GM23338 (cell line): ENCODE results near the gene SF3B2. TPM values are rescaled to one million over a fixed set of nuclear protein-coding genes. Genes with fewer than 3 reads are reported as not detected.

Experiments
- ATAC-seq: fragments of 200-7000 bp; cut with Tn5 transposase; 3 replicates; pipeline ENCODE4 v1.9.1; 2020
- DNase-seq: peaks from one replicate; pipeline ENCODE4 v3.0.0-alpha.2; 2015; ENCODE audit warnings: low spot score
- H2AFZ ChIP-seq: fragments of 200-600 bp; sonication (generic); 2 replicates; pipeline ENCODE4 v1.8.0; 2016; ENCODE audit warnings: antibody characterized with exemption, mild to moderate bottlenecking, moderate library complexity
- H3F3A ChIP-seq: fragments of 200-600 bp; sonication (generic); replicated peaks from 2 replicates; pipeline ENCODE4 v1.8.0; 2017; ENCODE audit warnings: antibody characterized with exemption, mixed run types, low read depth
- H3K27ac ChIP-seq: fragments of 200-600 bp; sonication (generic); 2 replicates; pipeline ENCODE4 v1.6.1; 2016; ENCODE audit warnings: low read depth
- H3K27me3 ChIP-seq: fragments of 200-600 bp; sonication (generic); 2 replicates; pipeline ENCODE4 v1.8.0; 2016; ENCODE audit warnings: mild to moderate bottlenecking, mixed run types, moderate library complexity; ENCODE audit not compliant: insufficient read depth
- H3K36me3 ChIP-seq: fragments of 200-600 bp; sonication (generic); 2 replicates; pipeline ENCODE4 v1.8.0; 2016; ENCODE audit warnings: mild to moderate bottlenecking; ENCODE audit not compliant: insufficient read depth
- H3K4me1 ChIP-seq: fragments of 200-600 bp; sonication (generic); 2 replicates; pipeline ENCODE4 v1.8.0; 2016; ENCODE audit warnings: mild to moderate bottlenecking, moderate library complexity; ENCODE audit not compliant: insufficient read depth
- H3K4me2 ChIP-seq: fragments of 200-600 bp; sonication (generic); 2 replicates; pipeline ENCODE4 v1.7.1; 2017; ENCODE audit warnings: mixed run types
- H3K4me3 ChIP-seq: fragments of 200-600 bp; sonication (generic); 2 replicates; pipeline ENCODE4 v1.6.1; 2016; ENCODE audit warnings: mixed run types
- H3K79me2 ChIP-seq: fragments of 200-600 bp; sonication (generic); replicated peaks from 2 replicates; pipeline ENCODE4 v1.8.0; 2017; ENCODE audit warnings: mild to moderate bottlenecking; ENCODE audit not compliant: insufficient read depth
- H3K9me2 ChIP-seq: fragments of 200-600 bp; sonication (generic); 2 replicates; pipeline ENCODE4 v1.8.0; 2017; ENCODE audit not compliant: insufficient read depth
- H4K20me1 ChIP-seq: fragments of 200-600 bp; sonication (generic); replicated peaks from 2 replicates; pipeline ENCODE4 v1.8.0; 2017; ENCODE audit warnings: mild to moderate bottlenecking; ENCODE audit not compliant: insufficient read depth
- H3K27ac Mint-ChIP-seq: 2 replicates; pipeline ENCODE4 v1.8.0; 2020; ENCODE audit warnings: inconsistent platforms, mild to moderate bottlenecking, moderate library complexity, mixed read lengths
- H3K27me3 Mint-ChIP-seq: 3 replicates; pipeline ENCODE4 v1.8.0; 2022; ENCODE audit warnings: low read depth, mild to moderate bottlenecking, moderate library complexity, mixed read lengths, inconsistent platforms; ENCODE audit not compliant: insufficient read depth, poor library complexity
- H3K36me3 Mint-ChIP-seq: 3 replicates; pipeline ENCODE4 v1.8.0; 2021; ENCODE audit warnings: low read depth, mild to moderate bottlenecking, inconsistent platforms, moderate library complexity, mixed read lengths
- H3K4me1 Mint-ChIP-seq: 3 replicates; pipeline ENCODE4 v1.8.0; 2020; ENCODE audit warnings: mild to moderate bottlenecking, inconsistent platforms, mixed read lengths
- H3K4me3 Mint-ChIP-seq: 3 replicates; pipeline ENCODE4 v1.8.0; 2021; ENCODE audit warnings: moderate library complexity, mild to moderate bottlenecking, inconsistent platforms, mixed read lengths
- H3K9me3 Mint-ChIP-seq: 3 replicates; pipeline ENCODE4 v1.8.0; 2020; ENCODE audit warnings: moderate library complexity, mild to moderate bottlenecking, inconsistent platforms, mixed read lengths
- CREB1 ChIP-seq: fragments of 250-450 bp; sonication (Bioruptor Pico); IDR thresholded peaks from 2 replicates; pipeline ENCODE4 v1.5.0; 2020; ENCODE audit warnings: low read depth, mild to moderate bottlenecking, moderate library complexity
- EZH2 ChIP-seq: fragments of 200-600 bp; sonication (generic); IDR thresholded peaks from one replicate; pipeline ENCODE4 v1.8.0; 2017; ENCODE audit warnings: antibody characterized with exemption, mild to moderate bottlenecking, low read depth; ENCODE audit not compliant: unreplicated experiment
- EZH2phosphoT487 ChIP-seq: fragments of 200-600 bp; sonication (generic); IDR thresholded peaks from one replicate; pipeline ENCODE4 v1.8.1; 2018; ENCODE audit warnings: antibody characterized with exemption; ENCODE audit not compliant: unreplicated experiment
- JUNB ChIP-seq: IDR thresholded peaks from one replicate; pipeline ENCODE4 v1.6.1; 2016; ENCODE audit warnings: antibody characterized with exemption; ENCODE audit not compliant: unreplicated experiment
- NANOG ChIP-seq: IDR thresholded peaks from 2 replicates; pipeline ENCODE4 v1.6.1; 2016; ENCODE audit warnings: antibody characterized with exemption, borderline replicate concordance
- POLR2AphosphoS5 ChIP-seq: IDR thresholded peaks from 2 replicates; pipeline ENCODE4 v1.6.1; 2016; ENCODE audit warnings: antibody characterized with exemption, low read depth
- STAT1 ChIP-seq: IDR thresholded peaks from one replicate; pipeline ENCODE4 v1.6.1; 2016; ENCODE audit warnings: antibody characterized with exemption; ENCODE audit not compliant: unreplicated experiment
- ZNF114 ChIP-seq: fragments of 250-450 bp; sonication (Bioruptor Pico); IDR thresholded peaks from 2 replicates; pipeline ENCODE4 v1.5.0; 2020; ENCODE audit warnings: mild to moderate bottlenecking, moderate library complexity
- ZNF331 ChIP-seq: fragments of 250-450 bp; sonication (Bioruptor Pico); IDR thresholded peaks from 2 replicates; pipeline ENCODE4 v1.5.0; 2020; ENCODE audit warnings: low read depth, mild to moderate bottlenecking, moderate library complexity
- polyA plus RNA-seq: library from polyadenylated mRNA; unstranded; fragments of >200 nt; fragmentation: Nextera tagmentation; extraction: Ambion mirVana; gene quantifications from 2 replicates; pipeline ENCODE4 v1.2.1, GENCODE V29; 2016
- total RNA-seq: library from RNA; depleted of rRNA; stranded (reverse); fragments of >200 nt; shearing (Covaris generic); gene quantifications from 2 replicates; pipeline ENCODE4 v1.2.3, GENCODE V29; 2014
- TF ChIP-seq, protein P1 (sequence below), 2 experiments: fragments of 200-600 bp in 1 of 2; sonication (generic) in 1 of 2; conservative IDR thresholded peaks; 2 replicates each; pipeline versions ENCODE4 v1.5.1 to v1.6.1; 2016 to 2017; ENCODE audit warnings: antibody characterized with exemption in 2 of 2, low read depth in 2 of 2, mild to moderate bottlenecking in 2 of 2, moderate library complexity in 1 of 2
- TF ChIP-seq, protein P2 (sequence below): IDR thresholded peaks from 2 replicates; pipeline ENCODE4 v1.6.1; 2016; ENCODE audit warnings: antibody characterized with exemption
- TF ChIP-seq, protein P3 (sequence below): fragments of 250-450 bp; sonication (Bioruptor Pico); IDR thresholded peaks from 2 replicates; pipeline ENCODE4 v1.5.0; 2020; ENCODE audit warnings: mild to moderate bottlenecking, moderate library complexity
- TF ChIP-seq, protein P4 (sequence below): IDR thresholded peaks from one replicate; pipeline ENCODE4 v1.6.1; 2018; ENCODE audit warnings: antibody characterized with exemption; ENCODE audit not compliant: unreplicated experiment

SF3B2 gene
- total and polyA plus RNA-seq, 2 experiments from 2014 or later = 173 to 180 TPM

DNA sequence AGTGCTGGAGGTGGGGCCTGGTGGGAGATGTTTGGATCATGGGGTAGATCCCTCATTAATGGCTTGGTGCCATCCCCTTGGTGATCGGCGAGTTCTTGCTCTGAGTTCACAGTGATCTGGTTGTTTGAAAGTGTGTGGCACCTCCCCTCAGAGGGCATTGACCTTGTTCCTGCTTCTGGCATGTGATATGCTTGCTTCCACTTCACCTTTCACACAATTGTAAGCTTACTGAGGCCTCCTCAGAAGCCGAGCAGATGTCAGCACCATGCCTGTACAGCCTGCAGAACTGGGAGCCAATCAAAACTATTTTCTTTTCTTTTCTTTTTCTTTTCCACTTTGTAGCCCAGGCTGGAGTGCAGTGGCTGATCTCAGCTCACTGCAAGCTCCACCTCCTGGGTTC is 14.8 kb upstream of the SF3B2 start:
- Mint-ChIP-seq H3K36me3 (peaks cover 21% of the 10 kb centered on the region), H3K4me3 (no peak overlapping the region), H3K4me1 (no peaks in the 10 kb centered on the region; the same call in 2 of the 3 replicates), H3K27ac (no peak overlapping the region), H3K27me3 (peaks cover 3% of the 10 kb centered on the region), H3K9me3 (peaks cover 37% of the 10 kb centered on the region)
- Histone ChIP-seq H2AFZ (no peak overlapping the region), H3K4me3 (no peak overlapping the region), H3F3A (no peaks in the 10 kb centered on the region), H3K4me1 (no peaks in the 10 kb centered on the region), H3K27ac (no peak overlapping the region), H3K9me2 (no peaks in the 10 kb centered on the region), H4K20me1 (no peaks in the 10 kb centered on the region), H3K4me2 (no peak overlapping the region), H3K27me3 (no peaks in the 10 kb centered on the region), H3K36me3 (no peaks in the 10 kb centered on the region), H3K79me2 (no peaks in the 10 kb centered on the region)
- ATAC-seq (no peak), DNase-seq (no peak)
- TF ChIP-seq STAT1 = no peak
- no peak for TF ChIP-seq NANOG
- no peak for TF ChIP-seq ZNF114 (CRISPR knock-in tag)
- TF ChIP-seq EZH2phosphoT487 = no peak
- TF ChIP-seq, protein P1, sequence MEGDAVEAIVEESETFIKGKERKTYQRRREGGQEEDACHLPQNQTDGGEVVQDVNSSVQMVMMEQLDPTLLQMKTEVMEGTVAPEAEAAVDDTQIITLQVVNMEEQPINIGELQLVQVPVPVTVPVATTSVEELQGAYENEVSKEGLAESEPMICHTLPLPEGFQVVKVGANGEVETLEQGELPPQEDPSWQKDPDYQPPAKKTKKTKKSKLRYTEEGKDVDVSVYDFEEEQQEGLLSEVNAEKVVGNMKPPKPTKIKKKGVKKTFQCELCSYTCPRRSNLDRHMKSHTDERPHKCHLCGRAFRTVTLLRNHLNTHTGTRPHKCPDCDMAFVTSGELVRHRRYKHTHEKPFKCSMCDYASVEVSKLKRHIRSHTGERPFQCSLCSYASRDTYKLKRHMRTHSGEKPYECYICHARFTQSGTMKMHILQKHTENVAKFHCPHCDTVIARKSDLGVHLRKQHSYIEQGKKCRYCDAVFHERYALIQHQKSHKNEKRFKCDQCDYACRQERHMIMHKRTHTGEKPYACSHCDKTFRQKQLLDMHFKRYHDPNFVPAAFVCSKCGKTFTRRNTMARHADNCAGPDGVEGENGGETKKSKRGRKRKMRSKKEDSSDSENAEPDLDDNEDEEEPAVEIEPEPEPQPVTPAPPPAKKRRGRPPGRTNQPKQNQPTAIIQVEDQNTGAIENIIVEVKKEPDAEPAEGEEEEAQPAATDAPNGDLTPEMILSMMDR (conservative IDR thresholded peaks at IDR 0.05; ENCODE audit: low read depth in 2 of 2) = no peak
- TF ChIP-seq EZH2 = no peak
- no peak for TF ChIP-seq POLR2AphosphoS5
- no peak for TF ChIP-seq JUNB
- no peak for TF ChIP-seq CREB1
- TF ChIP-seq, protein P2, sequence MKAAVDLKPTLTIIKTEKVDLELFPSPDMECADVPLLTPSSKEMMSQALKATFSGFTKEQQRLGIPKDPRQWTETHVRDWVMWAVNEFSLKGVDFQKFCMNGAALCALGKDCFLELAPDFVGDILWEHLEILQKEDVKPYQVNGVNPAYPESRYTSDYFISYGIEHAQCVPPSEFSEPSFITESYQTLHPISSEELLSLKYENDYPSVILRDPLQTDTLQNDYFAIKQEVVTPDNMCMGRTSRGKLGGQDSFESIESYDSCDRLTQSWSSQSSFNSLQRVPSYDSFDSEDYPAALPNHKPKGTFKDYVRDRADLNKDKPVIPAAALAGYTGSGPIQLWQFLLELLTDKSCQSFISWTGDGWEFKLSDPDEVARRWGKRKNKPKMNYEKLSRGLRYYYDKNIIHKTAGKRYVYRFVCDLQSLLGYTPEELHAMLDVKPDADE = no peak
- TF ChIP-seq, protein P3, sequence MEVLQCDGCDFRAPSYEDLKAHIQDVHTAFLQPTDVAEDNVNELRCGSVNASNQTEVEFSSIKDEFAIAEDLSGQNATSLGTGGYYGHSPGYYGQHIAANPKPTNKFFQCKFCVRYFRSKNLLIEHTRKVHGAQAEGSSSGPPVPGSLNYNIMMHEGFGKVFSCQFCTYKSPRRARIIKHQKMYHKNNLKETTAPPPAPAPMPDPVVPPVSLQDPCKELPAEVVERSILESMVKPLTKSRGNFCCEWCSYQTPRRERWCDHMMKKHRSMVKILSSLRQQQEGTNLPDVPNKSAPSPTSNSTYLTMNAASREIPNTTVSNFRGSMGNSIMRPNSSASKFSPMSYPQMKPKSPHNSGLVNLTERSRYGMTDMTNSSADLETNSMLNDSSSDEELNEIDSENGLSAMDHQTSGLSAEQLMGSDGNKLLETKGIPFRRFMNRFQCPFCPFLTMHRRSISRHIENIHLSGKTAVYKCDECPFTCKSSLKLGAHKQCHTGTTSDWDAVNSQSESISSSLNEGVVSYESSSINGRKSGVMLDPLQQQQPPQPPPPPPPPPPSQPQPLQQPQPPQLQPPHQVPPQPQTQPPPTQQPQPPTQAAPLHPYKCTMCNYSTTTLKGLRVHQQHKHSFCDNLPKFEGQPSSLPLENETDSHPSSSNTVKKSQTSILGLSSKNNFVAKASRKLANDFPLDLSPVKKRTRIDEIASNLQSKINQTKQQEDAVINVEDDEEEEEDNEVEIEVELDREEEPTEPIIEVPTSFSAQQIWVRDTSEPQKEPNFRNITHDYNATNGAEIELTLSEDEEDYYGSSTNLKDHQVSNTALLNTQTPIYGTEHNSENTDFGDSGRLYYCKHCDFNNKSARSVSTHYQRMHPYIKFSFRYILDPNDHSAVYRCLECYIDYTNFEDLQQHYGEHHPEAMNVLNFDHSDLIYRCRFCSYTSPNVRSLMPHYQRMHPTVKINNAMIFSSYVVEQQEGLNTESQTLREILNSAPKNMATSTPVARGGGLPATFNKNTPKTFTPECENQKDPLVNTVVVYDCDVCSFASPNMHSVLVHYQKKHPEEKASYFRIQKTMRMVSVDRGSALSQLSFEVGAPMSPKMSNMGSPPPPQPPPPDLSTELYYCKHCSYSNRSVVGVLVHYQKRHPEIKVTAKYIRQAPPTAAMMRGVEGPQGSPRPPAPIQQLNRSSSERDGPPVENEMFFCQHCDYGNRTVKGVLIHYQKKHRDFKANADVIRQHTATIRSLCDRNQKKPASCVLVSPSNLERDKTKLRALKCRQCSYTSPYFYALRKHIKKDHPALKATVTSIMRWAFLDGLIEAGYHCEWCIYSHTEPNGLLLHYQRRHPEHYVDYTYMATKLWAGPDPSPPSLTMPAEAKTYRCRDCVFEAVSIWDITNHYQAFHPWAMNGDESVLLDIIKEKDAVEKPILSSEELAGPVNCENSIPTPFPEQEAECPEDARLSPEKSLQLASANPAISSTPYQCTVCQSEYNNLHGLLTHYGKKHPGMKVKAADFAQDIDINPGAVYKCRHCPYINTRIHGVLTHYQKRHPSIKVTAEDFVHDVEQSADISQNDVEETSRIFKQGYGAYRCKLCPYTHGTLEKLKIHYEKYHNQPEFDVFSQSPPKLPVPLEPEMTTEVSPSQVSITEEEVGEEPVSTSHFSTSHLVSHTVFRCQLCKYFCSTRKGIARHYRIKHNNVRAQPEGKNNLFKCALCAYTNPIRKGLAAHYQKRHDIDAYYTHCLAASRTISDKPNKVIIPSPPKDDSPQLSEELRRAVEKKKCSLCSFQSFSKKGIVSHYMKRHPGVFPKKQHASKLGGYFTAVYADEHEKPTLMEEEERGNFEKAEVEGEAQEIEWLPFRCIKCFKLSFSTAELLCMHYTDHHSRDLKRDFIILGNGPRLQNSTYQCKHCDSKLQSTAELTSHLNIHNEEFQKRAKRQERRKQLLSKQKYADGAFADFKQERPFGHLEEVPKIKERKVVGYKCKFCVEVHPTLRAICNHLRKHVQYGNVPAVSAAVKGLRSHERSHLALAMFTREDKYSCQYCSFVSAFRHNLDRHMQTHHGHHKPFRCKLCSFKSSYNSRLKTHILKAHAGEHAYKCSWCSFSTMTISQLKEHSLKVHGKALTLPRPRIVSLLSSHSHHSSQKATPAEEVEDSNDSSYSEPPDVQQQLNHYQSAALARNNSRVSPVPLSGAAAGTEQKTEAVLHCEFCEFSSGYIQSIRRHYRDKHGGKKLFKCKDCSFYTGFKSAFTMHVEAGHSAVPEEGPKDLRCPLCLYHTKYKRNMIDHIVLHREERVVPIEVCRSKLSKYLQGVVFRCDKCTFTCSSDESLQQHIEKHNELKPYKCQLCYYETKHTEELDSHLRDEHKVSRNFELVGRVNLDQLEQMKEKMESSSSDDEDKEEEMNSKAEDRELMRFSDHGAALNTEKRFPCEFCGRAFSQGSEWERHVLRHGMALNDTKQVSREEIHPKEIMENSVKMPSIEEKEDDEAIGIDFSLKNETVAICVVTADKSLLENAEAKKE (CRISPR knock-in tag) = no peak
- TF ChIP-seq ZNF331 (CRISPR knock-in tag) = no peak
- TF ChIP-seq, protein P4, sequence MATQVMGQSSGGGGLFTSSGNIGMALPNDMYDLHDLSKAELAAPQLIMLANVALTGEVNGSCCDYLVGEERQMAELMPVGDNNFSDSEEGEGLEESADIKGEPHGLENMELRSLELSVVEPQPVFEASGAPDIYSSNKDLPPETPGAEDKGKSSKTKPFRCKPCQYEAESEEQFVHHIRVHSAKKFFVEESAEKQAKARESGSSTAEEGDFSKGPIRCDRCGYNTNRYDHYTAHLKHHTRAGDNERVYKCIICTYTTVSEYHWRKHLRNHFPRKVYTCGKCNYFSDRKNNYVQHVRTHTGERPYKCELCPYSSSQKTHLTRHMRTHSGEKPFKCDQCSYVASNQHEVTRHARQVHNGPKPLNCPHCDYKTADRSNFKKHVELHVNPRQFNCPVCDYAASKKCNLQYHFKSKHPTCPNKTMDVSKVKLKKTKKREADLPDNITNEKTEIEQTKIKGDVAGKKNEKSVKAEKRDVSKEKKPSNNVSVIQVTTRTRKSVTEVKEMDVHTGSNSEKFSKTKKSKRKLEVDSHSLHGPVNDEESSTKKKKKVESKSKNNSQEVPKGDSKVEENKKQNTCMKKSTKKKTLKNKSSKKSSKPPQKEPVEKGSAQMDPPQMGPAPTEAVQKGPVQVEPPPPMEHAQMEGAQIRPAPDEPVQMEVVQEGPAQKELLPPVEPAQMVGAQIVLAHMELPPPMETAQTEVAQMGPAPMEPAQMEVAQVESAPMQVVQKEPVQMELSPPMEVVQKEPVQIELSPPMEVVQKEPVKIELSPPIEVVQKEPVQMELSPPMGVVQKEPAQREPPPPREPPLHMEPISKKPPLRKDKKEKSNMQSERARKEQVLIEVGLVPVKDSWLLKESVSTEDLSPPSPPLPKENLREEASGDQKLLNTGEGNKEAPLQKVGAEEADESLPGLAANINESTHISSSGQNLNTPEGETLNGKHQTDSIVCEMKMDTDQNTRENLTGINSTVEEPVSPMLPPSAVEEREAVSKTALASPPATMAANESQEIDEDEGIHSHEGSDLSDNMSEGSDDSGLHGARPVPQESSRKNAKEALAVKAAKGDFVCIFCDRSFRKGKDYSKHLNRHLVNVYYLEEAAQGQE = no peak
